Hypothalamus (tissue), 51 donors: ENCODE results near the gene NRN1L.

Experiments used
- DNase-seq, 51 donors: peaks; one replicate each; lab custom pipeline; 2025; lab: John Stamatoyannopoulos, UW

NRN1L gene

DNA sequence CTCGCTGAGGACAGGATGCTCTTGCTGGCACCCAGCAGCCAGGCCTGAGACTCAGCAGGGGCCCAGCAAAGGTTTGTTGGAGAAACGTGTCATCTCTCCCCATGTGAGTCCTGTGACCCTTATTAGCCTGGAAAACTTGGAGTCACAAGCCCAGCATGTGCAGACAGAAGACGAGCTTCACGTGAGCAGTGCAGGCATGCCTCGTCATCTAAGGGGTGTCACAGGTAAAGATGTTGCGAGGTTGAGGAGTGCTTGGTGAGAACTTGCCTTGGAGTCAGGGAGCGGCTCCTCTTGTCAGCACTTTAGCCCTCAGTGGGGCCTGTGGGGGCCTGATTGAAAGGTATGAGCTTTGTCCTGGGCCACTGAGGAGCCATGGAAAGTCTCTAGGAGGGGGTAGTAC lies 49.1 kb downstream of the NRN1L start:
- no peak for DNase-seq

DNA sequence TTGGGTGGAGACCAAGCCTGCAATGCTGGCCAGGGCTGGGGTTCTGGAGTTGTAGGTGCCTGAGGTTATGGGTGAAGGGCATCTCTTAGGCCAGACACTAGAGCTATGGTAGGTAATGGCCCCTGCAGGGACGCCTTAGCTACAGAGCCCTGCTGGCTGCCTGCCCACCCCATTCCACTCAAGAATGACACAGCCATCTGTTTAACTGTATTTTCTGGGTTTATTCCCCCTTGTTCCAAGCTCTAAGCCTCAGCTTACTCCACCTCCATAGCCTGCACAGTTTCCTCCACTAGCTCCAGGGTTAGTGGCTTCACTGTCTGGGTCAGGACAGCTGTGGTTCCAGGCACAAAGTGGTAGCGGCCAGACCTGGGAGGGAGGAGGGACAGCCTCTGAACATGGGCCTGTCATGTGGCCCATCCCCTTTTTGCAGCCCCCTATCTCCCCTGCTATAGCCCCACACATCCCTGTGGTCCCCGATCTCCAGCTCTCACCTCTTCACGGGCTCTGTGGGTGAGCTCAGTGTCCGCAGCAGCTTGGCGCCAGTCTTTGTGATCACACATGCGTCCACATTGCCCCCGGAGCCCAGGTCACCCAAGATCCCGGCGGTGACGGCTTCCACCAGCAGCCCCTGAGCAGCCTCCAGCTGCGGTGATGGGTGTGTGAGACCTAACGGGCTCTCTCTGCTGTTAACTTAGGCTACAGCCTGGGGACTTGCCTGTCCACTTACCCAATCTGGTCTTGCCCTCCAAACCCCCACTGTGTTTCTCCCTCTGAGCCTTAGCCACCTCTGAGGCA lies 49.8 kb downstream of the NRN1L start:
- peak in 3 of 51 donors; percentile 14 to 41 (median 22) for DNase-seq

DNA sequence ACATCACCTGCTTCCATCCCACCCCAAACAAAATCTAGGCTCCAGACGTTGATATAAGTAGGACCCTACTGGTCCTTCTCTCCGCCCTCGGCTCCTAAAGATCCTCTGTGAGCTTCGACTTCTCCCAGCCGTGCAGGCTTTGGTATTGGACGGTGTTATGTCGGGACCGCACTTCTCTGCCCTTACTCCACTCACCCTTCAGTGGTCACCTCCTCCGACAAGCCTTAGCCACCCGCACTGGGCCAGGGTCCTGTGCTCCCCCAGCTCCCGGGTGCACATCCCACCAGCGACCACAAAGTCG lies 50.4 kb downstream of the NRN1L start:
- DNase-seq, result no peak

DNA sequence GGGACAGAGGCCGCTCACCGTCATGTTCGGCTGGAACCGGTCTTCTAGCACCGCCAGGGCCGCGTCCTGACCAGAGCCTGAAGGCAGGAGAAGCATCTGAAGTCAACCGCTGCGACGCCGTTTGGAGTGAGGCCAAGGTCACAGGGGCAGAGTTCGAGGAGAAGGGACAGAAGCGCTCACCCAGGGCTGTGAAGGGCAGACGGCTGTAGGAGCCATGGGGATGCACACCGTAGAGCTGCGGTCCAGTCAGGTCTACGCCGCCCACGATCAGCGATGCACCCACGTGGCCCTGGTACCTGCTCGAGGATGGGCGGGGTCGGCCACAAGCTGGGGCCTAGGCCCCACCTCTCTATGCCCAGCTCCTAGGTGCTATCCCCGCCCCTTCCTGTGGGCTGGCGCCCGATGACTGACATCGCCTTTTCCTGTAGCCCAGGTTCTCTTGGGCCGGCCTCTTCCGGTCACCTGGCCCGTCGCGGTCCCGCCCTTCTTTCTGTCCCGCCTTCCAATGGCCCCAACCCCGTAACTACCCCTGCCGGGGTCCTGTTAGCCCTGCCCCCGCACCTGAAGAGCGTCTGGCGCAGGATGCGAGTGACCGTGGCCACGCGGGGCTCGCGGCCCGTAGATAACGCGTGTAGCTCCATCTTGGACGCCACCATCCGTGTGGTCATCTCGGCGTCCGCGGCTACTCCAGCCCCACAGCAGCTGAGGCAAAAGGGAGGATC lies 50.9 kb downstream of the NRN1L start:
- peak; percentile 43 to 98 (median 91) for DNase-seq
